Measurements from ENCODE around the gene ITGA8.
"Not testable (repeated sequence)": the region's sequence is repeated elsewhere in the genome, so short reads cannot be mapped to it uniquely, and the experiment has no call there.

The ITGA8 gene

GRCh38 chr10:15605740-15606369, 113.9 kb downstream of the ITGA8 start:
- no peak for DNase-seq

GRCh38 chr10:15603446-15604011, 116.2 kb downstream of the ITGA8 start:
- no peak for DNase-seq

DNA sequence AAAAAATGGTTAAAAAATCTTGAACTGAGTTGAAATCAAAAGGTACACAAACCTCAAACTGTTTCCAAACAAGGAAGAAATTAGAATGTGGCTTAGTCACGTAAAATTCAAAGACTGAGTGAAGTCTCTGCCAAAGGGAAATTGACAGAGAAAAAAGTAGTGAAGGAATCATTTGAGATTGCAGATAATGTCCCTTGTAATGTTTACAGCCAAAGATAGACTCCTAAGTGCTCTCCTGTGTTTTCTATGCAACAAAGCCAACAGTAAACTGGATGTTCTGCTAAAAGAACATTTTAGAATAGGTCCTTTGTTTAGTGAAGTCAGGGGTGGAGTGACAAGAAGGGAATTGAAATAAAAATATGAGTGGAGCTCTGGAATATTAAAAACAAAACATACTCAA, 117.9 kb downstream of the ITGA8 start:
- DNase-seq, result no peak

GRCh38 chr10:15595260-15595659, 124.5 kb downstream of the ITGA8 start:
- no peak for DNase-seq

- DNase-seq, result no peak
These were observed 127.8 kb downstream of the ITGA8 start for GRCh38 chr10:15591937-15592336.

- DNase-seq, result no peak
These were observed 128.3 kb downstream of the ITGA8 start for GRCh38 chr10:15591431-15591830.

GRCh38 chr10:15588635-15589508, 130.8 kb downstream of the ITGA8 start:
- DNase-seq, result no peak

- no peak for DNase-seq
These were observed 131.6 kb downstream of the ITGA8 start for GRCh38 chr10:15588151-15588550.

- no peak for DNase-seq
These were observed 132.5 kb downstream of the ITGA8 start for GRCh38 chr10:15587271-15587670.

DNA sequence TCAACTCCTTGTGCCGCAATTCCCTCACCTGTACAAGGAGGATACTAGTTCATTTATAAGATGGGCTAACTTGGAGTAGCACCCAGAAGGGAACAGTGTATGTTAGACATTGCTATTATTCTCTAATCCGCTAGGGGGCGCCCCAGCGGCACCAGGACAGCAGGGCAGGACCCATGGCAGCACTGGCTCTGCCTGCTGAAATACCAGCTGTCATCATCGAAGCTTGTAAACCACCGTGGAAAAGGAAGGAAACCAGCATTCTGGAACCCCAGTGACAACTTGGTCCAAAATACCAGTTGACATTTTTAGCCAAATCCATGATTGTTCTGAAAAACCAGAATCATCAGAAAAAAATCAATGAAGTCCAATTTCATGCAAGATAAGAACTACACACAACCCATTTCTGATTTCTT, 134.4 kb downstream of the ITGA8 start:
- peak; percentile 10 for DNase-seq

- not testable (repeated sequence) for DNase-seq
These were observed 136.8 kb downstream of the ITGA8 start for GRCh38 chr10:15582972-15583371.

- no peak for DNase-seq
These were observed 140.1 kb downstream of the ITGA8 start for GRCh38 chr10:15579605-15580004.

DNA sequence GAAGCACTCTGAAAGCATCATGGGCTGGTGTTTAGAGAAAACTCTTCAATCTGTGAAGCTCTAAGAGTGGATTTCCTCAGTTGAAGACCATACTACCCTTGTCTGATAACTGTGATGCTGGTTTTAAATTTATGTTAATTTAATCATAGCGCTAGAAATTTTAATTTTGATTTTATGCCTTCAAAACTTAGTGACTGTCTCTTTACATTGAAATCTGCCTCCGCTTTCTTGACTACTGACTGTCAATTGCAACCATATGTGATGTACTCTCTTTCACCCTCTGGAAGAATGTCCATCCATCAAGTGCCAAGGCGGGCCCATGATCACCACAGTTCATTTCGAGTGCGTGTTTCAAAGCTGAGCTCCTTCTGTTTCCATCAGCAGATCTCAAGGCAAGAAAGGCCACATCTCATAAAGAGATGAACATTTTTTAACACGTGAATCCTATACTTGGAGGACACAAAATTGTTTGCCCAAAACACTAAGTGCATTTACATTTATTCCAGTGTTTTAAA, 147.1 kb downstream of the ITGA8 start:
- no peak for DNase-seq

DNA sequence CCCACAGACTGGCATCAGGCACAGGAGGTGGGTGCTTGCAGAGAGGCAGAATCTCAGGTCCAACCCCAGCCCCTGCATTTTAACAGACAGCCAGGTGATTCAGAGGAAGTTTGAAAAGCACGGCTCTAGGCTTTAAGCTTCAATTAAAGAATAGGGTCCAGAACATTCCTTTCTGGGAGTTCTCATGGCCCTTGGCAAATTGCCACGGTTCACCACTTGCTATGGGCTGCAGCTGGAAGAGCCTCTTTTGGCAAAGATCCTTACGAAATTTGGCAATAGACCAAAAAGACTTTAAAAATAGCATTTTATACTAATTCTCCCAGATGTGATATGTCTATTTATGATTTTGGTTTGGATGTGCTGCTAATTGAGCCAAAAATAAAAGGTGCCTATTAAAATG, 148.1 kb downstream of the ITGA8 start:
- DNase-seq, result no peak

- no peak for DNase-seq
These were observed 148.9 kb downstream of the ITGA8 start for GRCh38 chr10:15570738-15571339.

GRCh38 chr10:15567952-15568351, 151.8 kb downstream of the ITGA8 start:
- no peak for DNase-seq

DNA sequence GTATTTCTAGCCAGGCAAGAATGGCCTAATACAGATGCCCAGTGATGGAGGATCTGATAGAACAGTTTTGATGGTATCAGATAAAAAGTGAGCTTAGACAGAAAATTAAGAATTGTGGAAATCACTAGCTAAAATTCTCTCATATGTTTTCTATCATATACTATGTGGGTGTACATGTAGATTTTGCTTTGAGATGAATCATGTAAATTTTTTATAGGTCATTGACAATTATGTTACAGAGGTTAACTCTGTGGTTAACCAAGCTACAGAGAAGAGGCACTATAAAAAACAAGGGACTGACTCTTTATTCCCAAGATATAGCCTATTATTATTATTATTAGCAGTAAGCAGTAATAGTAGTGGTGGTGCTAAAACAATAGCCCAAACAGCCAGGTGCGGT, 156.5 kb downstream of the ITGA8 start:
- no peak for DNase-seq

DNA sequence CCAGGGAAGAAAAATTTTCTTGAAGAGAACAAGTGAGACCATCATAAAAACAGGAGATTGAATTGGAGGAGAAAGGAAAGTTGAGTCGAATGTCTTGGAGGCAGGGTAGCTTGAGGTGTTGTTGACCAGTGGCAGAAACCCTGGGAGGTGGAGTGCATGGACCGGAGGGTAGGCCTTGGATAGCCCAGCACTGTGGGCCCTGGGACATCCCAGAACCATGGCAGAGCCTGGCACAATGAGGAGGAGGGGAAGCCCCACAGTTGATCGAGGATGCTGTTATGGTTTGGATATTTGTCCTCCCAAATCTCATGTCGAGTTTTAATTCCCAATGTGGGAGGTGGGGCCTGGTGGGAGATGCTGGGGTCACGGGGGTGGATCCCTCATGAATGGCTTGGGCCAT, 157.1 kb downstream of the ITGA8 start:
- DNase-seq, result no peak

DNA sequence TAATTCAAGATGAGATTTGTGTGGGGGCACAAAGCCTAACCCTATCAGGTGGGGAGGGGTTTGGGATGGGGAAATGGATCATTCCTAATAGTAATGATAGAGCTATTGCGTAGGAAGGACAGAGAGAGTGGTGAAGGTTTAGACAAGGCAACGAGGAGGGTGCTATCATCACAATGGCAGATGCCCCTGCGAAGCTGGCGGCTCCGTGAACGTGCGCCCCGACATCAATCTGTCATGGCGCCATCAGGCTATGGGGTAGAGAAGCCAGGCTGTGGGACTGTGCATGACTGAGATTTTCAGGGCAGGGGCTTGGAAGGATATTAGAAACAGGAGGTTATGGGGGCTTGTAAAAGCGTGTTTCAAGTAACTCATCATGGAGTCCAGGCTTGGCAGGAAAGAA, 157.6 kb downstream of the ITGA8 start:
- DNase-seq, result no peak

DNA sequence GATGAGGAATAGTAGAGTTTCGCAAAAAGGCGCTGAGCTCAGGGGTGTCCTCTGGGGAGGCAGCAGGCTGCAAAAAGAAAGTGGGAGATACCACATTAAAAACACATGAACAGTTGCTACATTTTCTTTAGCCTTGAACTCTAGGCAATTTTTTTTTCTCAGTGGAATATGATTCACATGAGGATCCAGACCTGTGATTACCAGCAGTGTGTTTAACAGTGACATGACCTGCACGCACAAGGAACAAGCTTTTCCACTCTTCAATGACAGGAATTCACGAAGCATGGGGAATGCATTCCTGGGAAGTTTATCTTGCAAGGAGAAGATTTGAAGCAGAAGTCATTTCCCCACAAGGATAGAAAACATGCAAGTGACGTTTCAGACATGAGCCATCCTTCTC, 161.6 kb downstream of the ITGA8 start:
- DNase-seq, result no peak

DNA sequence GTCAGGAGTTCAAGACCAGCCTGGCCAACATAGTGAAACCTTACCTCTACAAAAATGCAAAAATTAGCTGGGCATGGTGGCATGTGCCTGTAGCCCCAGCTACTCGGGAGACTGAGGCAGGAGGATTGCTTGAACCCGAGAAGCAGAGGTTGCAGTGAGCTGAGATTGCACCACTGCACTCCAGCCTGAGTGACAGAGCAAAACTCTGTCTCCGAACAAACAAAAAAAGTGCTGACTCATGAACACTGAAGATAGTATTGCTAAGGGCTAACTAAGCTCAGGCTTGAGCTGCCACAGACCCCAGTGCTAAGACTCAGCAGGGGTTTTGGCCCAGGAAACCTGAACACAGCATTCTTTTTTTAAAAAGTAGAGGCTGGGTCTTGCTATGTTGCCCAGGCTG, 162.6 kb downstream of the ITGA8 start:
- not testable (repeated sequence) for DNase-seq

DNA sequence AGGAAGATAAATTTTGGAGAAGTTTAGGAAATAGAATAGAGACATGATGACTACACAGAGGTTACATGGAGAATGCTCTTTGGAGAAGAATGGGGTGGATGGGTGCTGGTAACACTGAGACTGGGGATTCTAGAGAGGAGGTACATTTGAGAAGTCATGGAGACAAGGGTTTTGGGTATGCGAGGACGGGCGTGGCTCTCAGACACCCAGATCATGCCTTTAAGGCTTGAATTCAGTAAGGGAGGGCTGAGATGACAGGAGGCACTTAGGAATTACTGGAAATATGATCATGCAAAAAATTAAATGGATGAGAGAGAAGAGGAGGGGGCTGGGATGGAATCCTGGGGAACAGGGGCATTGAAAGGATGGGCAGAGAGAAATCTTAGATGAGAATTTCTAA, 168.8 kb downstream of the ITGA8 start:
- DNase-seq, result no peak

DNA sequence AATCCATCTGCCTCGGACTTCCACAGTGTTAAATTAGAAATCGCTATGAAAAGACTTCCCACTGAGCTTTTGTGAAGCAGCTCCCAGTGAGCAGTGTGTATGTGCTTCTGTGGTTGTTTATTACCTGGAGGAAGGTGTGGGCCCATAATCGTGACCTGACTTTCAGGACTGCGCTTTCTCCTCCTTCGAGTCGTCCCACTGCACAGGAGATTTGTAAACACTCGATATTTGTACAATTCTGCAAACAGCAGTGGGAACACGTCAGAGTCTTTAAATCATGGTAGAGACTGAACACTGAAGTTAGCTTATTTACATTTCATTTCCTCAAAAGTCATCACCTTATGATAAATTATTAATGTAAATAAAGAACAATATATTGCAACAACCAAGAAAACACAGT, 171.4 kb downstream of the ITGA8 start:
- DNase-seq, result no peak
